HG03135 (cell line): ENCODE results near the gene TAF11L7.
"Not testable (repeated sequence)": the region's sequence is repeated elsewhere in the genome, so short reads cannot be mapped to it uniquely, and the experiment has no call there.

Source experiments
- ATAC-seq: cut with Tn5 transposase; IDR thresholded peaks from one replicate; pipeline ENCODE4 v1.9.1; 2021; ENCODE audit warnings: mild to moderate bottlenecking, moderate library complexity; ENCODE audit not compliant: unreplicated experiment

The TAF11L7 gene

GRCh38 chr5:17585658-17586057 lies at the start of gene TAF11L7:
Gene TAF11L7, minus strand, starts transcription at chr5:17585758.
- ATAC-seq: not testable (repeated sequence)

DNA sequence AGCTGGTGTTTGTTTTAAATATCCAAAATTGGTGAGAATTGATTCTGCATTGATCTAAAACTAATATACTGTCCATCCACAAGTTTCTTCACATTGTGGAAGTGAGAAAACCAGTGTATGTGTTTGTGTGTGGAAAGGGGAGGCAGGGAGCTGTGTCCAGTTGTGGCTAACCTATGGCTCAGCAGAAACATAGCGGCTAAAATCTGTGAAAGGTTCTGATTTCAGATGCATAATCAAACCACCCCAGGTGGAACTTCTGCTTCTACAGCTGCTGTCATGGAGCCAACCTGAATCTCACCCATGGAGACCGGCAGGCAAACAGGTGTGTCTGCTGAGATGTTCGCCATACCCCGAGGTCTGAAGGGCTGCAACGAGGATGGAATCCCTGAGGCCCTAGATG lies 48.6 kb upstream of the TAF11L7 start, which contains the start of gene TAF11L14:
Gene TAF11L14, plus strand, starts transcription at position 301 of the 400 bp plus-strand sequence.
- ATAC-seq: no peak

DNA sequence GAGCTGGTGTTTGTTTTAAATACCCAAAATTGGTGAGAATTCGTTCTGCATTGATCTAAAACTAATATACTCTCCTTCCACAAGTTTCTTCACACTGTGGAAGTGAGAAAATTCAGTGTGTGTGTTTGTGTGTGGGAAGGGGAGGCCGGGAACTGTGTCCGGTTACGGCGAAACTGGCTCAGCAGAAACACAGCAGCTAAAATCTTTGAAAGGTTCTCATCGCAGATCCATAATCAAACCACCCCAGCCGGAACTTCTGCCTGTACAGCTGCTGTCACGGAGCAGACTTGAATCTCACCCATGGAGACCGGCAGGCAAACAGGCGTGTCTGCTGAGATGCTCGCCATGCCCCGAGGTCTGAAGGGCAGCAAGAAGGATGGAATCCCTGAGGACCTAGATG lies 46.2 kb upstream of the TAF11L7 start, which contains the start of gene TAF11L13:
Gene TAF11L13, plus strand, starts transcription at position 301 of the 400 bp plus-strand sequence.
- not testable (repeated sequence) for ATAC-seq

DNA sequence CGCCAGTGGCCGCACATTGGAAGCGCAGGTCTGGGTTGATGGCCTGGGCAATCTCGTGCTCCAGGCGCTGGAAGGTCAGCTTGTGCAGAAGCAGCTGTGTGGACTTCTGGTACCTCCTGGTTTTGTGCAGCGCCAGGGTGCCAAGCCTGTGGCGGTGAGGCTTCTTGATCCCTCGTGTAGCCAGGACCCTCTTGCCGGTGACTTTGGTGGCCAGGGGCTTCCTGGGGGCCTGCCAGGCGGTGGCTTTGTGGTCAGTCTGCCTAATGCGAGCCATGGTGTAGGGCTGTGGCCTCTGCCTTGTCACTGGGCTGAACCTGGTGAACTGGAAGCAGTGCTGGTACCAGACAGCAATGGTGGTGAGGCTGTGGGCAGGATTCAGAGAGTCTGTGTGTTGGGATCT lies 40.1 kb upstream of the TAF11L7 start:
- ATAC-seq: no peak

- ATAC-seq: no peak
Observed at GRCh38 chr5:17620627-17621026, 35.1 kb upstream of the TAF11L7 start.

DNA sequence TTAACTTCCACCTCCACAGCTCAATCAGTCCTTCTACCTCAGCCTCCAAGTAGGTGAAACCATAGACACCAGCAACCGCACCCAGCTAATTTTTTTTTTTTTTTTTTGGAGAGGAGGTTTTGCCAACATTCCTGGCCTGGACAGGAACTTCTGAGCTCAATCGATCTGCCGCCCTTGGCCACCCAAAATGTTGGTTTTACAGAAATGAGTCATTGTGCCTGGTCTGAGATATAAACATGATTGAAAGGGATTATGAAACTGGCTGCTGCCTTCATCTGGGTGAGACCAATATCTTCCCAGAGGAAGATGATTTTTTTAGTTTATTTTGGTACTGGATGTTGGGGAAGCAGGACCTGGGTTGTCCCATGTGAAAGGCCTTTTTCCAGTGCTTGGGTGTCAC lies 33.8 kb upstream of the TAF11L7 start:
- ATAC-seq: no peak

GRCh38 chr5:17614872-17615605 lies 29.5 kb upstream of the TAF11L7 start:
- ATAC-seq: no peak

- ATAC-seq: not testable (repeated sequence)
Observed at GRCh38 chr5:17610092-17610491, 24.5 kb upstream of the TAF11L7 start, which contains the start of gene TAF11L12. Gene TAF11L12, plus strand, starts transcription at chr5:17610392.

GRCh38 chr5:17607461-17607860 lies 21.9 kb upstream of the TAF11L7 start:
- ATAC-seq: not testable (repeated sequence)

GRCh38 chr5:17604951-17605350 lies 19.4 kb upstream of the TAF11L7 start:
- ATAC-seq: no peak

DNA sequence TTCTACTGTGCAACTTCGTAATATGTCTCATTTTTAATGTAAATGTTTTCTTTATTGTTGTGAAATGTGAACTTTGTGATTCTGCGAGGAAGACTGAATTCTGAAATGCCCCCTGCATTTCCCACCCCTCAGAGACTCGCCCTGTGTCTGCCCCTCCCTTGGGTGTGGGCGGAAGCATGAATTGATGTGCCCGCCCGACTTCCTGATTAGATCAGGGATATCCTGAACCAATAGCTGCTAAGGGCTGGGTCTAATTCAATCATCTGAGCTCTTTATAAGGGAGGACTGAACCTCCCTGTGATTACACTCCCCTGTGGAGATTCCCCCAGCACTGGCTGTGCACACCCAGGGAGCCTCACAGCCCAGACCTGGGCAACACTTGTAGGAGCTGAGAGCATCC lies 18.3 kb upstream of the TAF11L7 start, which contains the start of gene TAF11L11:
Gene TAF11L11, plus strand, starts transcription at position 304 of the 400 bp plus-strand sequence.
- ATAC-seq: not testable (repeated sequence)

DNA sequence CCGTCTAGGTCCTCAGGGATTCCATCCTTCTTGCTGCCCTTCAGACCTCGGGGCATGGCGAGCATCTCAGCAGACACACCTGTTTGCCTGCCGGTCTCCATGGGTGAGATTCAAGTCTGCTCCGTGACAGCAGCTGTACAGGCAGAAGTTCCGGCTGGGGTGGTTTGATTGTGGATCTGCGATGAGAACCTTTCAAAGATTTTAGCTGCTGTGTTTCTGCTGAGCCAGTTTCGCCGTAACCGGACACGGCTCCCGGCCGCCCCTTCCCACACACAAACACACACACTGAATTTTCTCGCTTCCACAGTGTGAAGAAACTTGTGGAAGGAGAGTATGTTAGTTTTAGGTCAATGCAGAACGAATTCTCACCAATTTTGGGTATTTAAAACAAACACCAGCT lies 12.2 kb upstream of the TAF11L7 start, which contains the start of gene TAF11L10:
Gene TAF11L10, minus strand, starts transcription at position 101 of the 400 bp plus-strand sequence.
- ATAC-seq: not testable (repeated sequence)

GRCh38 chr5:17594255-17594654 lies 8.7 kb upstream of the TAF11L7 start, which contains the start of gene TAF11L9:
Gene TAF11L9, minus strand, starts transcription at chr5:17594394.
- ATAC-seq: not testable (repeated sequence)

- ATAC-seq: not testable (repeated sequence)
Observed at GRCh38 chr5:17590860-17591259, 5.3 kb upstream of the TAF11L7 start, which contains the start of gene TAF11L8. Gene TAF11L8, minus strand, starts transcription at chr5:17590960.
